Measurements from ENCODE around the gene TNFRSF18.
A peak's percentile ranks its signal among the peaks of the same experiment; 100 is the strongest.

Gene TNFRSF18

DNA sequence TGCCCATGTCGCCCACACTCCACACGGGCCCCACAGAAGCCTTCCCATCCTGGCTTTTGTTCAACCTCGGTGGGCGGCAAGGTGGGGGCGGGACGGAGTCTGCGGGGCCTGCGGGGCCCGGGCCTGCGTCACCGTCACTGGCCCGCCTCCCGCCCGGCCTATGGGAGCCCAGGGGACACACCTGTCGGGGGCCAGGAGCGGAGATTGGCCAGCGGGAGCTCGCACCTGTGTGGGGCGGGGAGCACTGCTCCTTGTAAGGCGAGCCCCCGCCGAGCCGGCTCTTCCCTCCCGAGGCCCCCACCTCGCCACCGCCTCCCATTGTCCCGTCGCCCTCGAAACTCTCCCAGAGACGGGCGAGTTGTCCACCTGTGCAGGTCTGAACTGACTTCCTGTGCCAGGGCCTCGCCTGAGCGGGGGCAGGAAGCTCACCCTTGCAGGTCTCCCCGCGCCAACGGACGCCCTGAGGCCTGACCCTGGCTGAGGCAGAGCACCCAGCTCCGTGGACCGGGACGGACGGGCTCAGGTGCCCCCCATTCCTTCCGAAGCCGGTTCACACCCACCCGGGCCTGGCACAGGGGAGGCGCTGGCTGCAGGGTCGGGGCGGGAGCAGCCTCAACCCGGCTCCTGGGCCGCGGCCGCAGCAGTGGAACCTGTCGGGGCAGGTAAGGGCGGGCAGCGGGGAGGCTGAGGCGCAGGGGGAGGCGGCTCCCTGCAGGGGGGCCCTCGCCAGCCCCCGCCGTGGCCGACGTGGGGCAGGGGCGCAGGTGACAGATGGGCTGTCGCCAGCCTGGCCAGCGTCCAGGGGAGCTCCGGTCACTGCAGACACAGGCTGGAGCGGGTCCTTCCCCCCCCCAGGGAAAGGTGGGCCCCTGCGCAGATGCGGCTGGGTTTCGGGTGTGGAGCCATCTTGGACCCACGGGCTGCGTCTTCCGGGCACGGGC lies 43.5 kb downstream of the TNFRSF18 start:
- no peak for DNase-seq

DNA sequence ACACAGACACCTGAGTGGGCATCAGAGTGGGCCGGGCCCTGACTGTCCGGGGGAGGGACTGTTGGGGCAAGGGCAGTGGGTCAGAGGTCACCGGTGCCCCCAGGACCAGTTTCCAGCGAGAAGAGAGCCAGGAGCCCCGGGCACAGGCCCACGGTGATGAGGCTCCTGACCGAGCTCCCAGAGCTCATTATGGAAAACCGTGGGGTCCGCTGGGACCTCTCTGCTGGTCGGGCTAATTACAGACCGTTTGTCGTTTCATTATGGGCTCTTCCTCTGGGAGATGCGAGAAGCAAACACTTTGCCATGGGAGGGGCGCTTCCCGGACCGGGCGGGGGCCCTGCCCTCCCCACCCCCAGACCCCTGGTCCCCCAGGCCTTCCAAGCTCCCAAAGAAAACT lies 44.7 kb downstream of the TNFRSF18 start:
- no peak for DNase-seq

DNA sequence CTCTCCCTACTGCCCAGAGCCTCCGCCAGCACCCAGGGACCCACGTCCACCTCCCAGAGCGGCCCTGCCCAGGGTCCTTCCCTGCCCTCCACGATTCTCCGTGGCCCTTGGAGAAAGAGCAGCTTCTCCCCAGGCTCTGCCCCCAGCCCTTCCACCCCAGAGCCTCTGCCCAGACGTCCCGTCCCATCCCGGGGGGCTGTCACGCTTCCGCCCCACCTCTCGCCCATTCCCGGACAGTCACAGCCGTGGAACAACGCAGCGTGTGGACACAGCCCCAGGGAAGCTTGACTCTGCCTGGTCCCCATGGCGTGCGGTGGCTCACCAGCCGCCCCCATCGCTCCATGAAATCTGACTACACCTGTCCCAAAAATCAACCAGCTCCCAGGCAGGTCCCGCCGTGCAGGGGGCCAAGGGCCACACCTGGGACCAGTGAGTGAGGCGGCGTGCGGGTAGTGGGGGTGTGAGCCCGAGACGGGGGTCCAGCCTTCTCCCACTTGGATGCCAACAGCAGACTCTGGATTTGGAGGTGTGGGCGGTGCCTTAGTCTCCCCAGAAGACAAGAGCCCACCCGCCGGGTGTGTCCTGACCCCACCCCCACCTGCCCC lies 45.2 kb downstream of the TNFRSF18 start:
- DNase-seq: no peak

DNA sequence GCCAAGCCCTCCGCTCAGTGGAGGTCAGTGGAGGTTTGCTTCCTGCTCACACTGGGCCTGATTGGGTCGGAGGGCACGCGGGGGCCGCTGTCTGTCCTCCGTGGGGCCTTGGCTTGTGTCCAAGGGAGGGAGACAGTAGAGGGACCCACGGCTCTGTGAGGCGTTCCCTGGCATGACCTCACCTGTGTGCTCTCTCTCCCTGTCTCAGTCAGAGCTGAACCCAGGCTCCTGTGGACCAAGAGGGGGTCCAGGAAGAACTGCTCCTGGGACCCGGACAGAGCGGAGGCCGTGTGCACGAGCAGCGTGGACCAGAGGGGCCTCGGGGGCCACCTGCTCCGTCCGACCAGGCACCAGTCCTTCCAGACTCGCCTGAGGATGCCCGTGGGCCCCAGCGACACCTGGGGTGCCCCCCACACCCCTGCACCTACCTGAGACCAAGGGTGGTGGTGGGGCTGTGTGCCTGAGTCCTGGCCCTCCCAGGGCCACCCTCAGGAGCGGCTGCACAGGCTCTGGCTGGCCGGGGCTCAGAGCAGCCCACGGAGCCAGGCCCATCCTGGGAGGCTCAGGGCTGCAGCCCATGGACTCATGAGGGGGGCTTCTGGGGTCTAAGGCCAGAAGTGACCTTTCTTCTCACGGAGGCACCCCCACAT lies 46.0 kb downstream of the TNFRSF18 start:
- no peak for DNase-seq

DNA sequence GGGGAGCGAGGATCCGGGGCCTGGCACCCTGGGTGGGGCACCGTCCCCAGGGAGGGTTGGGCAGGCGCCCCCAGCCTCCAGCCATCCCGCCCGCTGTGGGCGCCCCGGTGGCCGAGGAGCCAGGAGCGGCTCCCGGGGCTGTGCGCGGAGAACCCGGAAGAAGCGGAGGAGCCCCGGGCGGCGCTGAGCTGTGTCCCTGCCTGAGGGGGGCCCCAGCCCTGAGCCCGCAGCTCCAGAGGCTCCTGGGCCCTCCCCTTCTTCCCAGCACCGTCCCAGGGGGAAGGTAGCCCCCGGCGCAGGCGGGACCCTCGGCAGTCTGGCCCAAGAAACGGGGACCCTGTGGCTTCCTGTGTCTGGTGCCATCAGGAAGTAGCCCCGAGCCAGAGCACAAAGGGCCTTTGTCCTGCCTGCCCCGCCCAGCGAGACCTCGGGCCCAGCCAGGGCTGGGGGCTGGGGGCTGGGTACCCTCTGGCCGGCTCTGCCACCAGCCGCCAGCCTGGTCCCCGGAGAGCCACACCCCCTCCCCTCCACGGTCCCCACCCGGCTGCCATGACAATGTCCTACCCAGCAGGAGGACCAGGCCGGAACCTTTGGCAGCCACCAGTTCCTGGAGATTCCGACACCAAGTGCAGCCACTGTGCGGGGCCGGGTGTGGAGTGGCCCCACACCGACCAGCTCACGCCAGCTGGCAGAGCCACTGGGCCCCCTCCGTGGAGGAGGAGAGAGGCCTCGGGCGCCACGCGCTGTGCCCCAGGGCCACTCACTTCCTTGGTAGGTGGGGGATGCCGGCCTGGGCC lies 48.3 kb downstream of the TNFRSF18 start:
- DNase-seq: peak in 3 of 4 experiments; percentile 15 to 35 (median 21)

DNA sequence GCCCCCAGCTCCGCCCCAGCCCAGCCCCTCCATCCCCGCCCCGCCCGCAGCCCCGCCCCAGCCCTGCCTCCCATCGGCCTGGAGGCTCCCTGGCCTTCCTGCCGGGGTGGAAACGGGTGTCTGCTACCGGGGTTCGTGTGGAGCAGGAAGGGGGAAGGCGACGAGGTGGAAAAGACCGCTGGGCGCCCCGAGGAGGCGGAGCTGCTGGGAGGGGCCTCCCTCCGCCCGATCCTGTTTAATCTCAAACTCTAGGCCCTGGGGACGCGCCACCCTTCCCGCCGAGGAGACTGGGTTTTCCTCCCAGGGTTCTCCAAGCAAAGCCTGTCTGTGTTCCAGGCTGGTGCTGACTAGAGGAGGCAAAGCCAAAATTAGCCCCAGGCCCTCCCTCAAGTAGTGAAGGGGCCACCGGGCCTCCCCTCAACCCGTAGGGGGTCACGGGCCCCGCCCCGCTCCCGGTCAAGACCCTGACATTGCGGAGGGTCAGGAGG lies 48.9 kb downstream of the TNFRSF18 start:
- DNase-seq: peak in 2 of 4 experiments; percentile 29 to 36

DNA sequence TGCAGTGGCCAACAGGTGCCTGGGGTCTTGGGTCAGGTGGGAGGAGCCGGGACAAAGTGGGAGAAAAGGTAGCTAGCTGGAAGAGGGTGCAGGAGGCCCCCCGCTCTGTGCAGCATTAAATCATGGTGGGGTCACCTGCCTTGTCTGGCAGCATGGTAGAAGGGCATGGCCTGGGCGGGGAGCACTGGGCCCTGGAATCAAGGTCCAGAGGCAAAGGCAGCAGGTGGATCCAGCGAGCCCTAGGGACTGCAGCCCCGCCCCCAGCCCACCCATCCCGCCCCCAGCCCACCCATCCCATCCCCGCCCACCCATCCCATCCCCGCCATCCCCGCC lies 49.4 kb downstream of the TNFRSF18 start:
- no peak for DNase-seq

DNA sequence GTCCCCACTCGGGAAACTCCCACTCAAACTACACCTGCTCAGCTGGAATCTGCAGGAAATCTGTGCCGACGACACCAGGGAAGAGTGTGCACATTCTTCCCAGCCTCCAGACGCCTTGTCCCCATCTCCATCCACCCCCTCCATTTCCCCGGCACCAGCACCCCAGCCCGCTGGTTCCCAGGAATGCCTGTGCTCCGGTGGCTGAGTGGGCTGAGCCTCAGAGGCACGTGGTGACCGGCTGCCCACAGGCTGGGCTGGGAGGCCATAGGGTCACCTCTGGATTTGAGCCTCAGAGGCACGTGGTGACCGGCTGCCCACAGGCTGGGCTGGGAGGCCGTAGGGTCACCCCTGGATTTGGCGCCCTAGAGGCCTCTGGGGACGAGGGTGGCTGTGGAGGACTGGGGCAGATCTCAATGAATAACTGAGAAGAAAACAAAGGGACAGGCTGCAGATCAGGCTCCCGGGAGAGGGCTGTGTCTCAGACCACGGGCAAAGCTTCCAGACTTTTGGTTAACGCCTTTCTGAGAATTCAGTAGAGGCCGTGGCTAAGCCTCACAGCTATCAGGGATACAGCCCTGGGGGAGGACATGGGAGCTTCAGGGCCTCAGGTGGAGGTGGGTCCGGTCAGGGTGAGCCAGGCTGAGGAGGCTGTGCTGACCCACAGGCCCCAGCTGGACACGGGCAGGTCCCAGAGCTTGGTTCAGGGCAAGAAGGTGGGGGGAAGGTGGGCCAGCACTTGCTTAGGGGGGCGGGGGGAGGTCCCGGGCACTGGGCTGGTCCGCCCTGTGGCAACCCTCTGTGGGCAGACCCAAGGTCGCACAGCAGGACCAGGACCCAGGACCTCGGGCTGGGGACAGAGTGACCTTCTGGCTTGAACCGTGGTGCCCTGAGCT lies 50.0 kb downstream of the TNFRSF18 start:
- DNase-seq: no peak

DNA sequence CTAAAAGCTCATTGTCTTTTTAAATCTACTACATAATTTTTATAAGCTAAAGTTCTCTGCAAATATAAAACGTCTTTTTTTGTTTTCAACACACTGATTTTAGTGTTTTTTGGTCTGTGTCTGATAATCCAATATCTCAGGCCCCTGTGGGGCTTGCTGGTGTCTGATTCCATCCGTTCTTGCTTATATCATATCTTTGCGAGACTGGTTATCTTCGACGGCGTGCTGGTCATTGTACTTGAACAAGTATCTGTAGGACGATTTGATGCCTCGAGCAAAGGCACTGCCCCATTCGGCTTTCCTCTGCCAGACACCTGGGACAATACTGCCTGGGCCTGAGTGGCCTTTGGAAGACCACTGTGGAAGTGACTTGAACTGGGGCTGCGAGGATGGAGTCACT lies 51.1 kb downstream of the TNFRSF18 start:
- no peak for DNase-seq

DNA sequence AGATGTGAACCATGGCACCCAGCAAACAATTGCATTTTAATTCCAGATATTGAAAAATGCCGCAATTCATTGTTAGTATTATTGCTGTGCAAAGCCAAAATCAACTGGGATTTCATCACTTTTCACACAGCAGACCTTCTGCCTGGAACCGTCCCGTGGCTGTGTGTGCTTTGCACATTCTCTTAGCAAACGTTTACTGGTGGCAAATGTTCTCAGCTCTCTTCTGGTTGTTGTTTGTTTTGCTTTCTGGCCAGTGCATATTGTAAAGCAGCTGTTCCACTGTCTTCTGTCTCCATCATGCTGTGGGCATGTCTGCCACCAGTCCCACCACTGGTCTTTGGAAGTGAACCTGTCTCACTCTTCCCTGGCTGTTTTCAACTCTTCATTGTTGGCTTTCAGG lies 52.5 kb downstream of the TNFRSF18 start:
- DNase-seq: no peak

Measured in activated CD4-positive, CD25-positive, alpha-beta regulatory T cell (primary cell).